Measurements from ENCODE around the gene SLC44A3. TPM values are rescaled to one million over a fixed set of nuclear protein-coding genes. Genes with fewer than 3 reads are reported as not detected.

The SLC44A3 gene
- total and polyA plus RNA-seq, 2 experiments from 2014 or later, result 2.9 to 4.5 TPM

DNA sequence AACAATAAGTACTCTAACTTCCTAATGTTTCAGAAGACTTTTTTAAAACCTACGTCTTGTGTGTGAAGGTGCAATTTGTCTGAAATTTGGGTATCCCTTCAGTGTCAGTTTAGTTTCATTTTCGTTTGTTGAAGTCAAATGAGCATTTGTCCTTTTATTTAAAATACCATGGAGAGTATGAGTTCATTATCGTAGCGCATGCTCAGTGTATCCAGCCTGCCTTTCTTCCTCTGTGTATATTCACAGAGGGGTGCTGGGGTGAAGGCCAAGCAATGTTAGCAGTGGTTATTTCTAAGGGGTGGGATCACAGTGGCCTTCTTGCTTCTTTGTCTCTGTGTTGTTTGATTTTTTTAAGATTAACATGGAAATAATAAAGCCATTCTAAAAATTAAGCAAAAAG, 63.5 kb downstream of the SLC44A3 start (continued):
- TF ChIP-seq, protein P1, sequence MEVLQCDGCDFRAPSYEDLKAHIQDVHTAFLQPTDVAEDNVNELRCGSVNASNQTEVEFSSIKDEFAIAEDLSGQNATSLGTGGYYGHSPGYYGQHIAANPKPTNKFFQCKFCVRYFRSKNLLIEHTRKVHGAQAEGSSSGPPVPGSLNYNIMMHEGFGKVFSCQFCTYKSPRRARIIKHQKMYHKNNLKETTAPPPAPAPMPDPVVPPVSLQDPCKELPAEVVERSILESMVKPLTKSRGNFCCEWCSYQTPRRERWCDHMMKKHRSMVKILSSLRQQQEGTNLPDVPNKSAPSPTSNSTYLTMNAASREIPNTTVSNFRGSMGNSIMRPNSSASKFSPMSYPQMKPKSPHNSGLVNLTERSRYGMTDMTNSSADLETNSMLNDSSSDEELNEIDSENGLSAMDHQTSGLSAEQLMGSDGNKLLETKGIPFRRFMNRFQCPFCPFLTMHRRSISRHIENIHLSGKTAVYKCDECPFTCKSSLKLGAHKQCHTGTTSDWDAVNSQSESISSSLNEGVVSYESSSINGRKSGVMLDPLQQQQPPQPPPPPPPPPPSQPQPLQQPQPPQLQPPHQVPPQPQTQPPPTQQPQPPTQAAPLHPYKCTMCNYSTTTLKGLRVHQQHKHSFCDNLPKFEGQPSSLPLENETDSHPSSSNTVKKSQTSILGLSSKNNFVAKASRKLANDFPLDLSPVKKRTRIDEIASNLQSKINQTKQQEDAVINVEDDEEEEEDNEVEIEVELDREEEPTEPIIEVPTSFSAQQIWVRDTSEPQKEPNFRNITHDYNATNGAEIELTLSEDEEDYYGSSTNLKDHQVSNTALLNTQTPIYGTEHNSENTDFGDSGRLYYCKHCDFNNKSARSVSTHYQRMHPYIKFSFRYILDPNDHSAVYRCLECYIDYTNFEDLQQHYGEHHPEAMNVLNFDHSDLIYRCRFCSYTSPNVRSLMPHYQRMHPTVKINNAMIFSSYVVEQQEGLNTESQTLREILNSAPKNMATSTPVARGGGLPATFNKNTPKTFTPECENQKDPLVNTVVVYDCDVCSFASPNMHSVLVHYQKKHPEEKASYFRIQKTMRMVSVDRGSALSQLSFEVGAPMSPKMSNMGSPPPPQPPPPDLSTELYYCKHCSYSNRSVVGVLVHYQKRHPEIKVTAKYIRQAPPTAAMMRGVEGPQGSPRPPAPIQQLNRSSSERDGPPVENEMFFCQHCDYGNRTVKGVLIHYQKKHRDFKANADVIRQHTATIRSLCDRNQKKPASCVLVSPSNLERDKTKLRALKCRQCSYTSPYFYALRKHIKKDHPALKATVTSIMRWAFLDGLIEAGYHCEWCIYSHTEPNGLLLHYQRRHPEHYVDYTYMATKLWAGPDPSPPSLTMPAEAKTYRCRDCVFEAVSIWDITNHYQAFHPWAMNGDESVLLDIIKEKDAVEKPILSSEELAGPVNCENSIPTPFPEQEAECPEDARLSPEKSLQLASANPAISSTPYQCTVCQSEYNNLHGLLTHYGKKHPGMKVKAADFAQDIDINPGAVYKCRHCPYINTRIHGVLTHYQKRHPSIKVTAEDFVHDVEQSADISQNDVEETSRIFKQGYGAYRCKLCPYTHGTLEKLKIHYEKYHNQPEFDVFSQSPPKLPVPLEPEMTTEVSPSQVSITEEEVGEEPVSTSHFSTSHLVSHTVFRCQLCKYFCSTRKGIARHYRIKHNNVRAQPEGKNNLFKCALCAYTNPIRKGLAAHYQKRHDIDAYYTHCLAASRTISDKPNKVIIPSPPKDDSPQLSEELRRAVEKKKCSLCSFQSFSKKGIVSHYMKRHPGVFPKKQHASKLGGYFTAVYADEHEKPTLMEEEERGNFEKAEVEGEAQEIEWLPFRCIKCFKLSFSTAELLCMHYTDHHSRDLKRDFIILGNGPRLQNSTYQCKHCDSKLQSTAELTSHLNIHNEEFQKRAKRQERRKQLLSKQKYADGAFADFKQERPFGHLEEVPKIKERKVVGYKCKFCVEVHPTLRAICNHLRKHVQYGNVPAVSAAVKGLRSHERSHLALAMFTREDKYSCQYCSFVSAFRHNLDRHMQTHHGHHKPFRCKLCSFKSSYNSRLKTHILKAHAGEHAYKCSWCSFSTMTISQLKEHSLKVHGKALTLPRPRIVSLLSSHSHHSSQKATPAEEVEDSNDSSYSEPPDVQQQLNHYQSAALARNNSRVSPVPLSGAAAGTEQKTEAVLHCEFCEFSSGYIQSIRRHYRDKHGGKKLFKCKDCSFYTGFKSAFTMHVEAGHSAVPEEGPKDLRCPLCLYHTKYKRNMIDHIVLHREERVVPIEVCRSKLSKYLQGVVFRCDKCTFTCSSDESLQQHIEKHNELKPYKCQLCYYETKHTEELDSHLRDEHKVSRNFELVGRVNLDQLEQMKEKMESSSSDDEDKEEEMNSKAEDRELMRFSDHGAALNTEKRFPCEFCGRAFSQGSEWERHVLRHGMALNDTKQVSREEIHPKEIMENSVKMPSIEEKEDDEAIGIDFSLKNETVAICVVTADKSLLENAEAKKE (CRISPR knock-in tag; IDR thresholded peaks at IDR 0.05), result no peak
- TF ChIP-seq POLR2AphosphoS5 (IDR thresholded peaks at IDR 0.05; ENCODE audit: low read depth) (no peak), ZNF114 (CRISPR knock-in tag; IDR thresholded peaks at IDR 0.05) (no peak), STAT1 (IDR thresholded peaks at IDR 0.05; ENCODE audit: unreplicated experiment) (no peak), NANOG (IDR thresholded peaks at IDR 0.05; ENCODE audit: borderline replicate concordance) (no peak), EZH2phosphoT487 (IDR thresholded peaks at IDR 0.05; ENCODE audit: unreplicated experiment) (no peak), JUNB (IDR thresholded peaks at IDR 0.05; ENCODE audit: unreplicated experiment) (no peak), ZNF331 (CRISPR knock-in tag; IDR thresholded peaks at IDR 0.05; ENCODE audit: low read depth) (no peak), CREB1 (CRISPR knock-in tag; IDR thresholded peaks at IDR 0.05; ENCODE audit: low read depth) (no peak)

DNA sequence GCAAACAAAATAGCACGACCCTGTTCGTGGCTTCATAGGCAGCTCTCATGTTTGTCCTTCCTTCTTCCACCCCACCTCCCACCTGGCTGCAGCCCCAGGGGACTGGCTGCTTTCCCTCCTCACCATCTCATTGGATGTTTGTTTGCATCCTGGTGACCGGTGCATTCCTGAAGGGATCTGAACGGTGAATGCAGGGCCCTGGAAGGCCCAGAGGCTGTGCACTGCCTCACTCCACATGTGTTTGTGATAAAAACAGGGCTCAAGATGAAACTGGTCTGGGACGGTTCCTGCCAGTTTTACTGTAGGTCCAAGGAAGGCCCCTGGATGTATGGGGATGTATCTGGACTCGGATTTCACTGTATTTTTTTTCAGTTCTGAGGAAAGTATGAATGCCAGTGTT, 63.9 kb downstream of the SLC44A3 start:
- Mint-ChIP-seq H3K27me3 (ENCODE audit: insufficient read depth, low read depth, poor library complexity) (peaks cover 8% of the 10 kb centered on the region), H3K4me3 (no peak overlapping the region), H3K36me3 (ENCODE audit: low read depth) (no peaks in the 10 kb centered on the region), H3K27ac (peak overlapping the region; percentile 85), H3K9me3 (no peaks in the 10 kb centered on the region), H3K4me1 (peaks cover 58% of the 10 kb centered on the region)
- peaks cover 39% of the 10 kb centered on the region for H3K4me1 ChIP-seq (ENCODE audit: insufficient read depth)
- H3K9me2 ChIP-seq (ENCODE audit: insufficient read depth), result no peaks in the 10 kb centered on the region; the same call in 1 of the 2 replicates
- peak; percentile 87 for ATAC-seq
- H3K79me2 ChIP-seq (replicated peaks; ENCODE audit: insufficient read depth), result no peaks in the 10 kb centered on the region
- H4K20me1 ChIP-seq (replicated peaks; ENCODE audit: insufficient read depth), result no peaks in the 10 kb centered on the region
- DNase-seq (ENCODE audit: low spot score), result peak; percentile 87
- H3F3A ChIP-seq (replicated peaks; ENCODE audit: low read depth), result no peaks in the 10 kb centered on the region; the same call in 1 of the 2 replicates
- no peak overlapping the region for H2AFZ ChIP-seq
- no peaks in the 10 kb centered on the region for H3K27me3 ChIP-seq (ENCODE audit: insufficient read depth)
- no peak overlapping the region for H3K4me3 ChIP-seq
- H3K4me2 ChIP-seq, result peak overlapping the region; percentile 38
- H3K36me3 ChIP-seq (ENCODE audit: insufficient read depth), result no peaks in the 10 kb centered on the region
- H3K27ac ChIP-seq (ENCODE audit: low read depth), result peak overlapping the region; percentile 69
- TF ChIP-seq STAT1 (IDR thresholded peaks at IDR 0.05; ENCODE audit: unreplicated experiment) (no peak), EZH2phosphoT487 (IDR thresholded peaks at IDR 0.05; ENCODE audit: unreplicated experiment) (no peak), ZNF114 (CRISPR knock-in tag; IDR thresholded peaks at IDR 0.05) (no peak)
- TF ChIP-seq, protein P2, sequence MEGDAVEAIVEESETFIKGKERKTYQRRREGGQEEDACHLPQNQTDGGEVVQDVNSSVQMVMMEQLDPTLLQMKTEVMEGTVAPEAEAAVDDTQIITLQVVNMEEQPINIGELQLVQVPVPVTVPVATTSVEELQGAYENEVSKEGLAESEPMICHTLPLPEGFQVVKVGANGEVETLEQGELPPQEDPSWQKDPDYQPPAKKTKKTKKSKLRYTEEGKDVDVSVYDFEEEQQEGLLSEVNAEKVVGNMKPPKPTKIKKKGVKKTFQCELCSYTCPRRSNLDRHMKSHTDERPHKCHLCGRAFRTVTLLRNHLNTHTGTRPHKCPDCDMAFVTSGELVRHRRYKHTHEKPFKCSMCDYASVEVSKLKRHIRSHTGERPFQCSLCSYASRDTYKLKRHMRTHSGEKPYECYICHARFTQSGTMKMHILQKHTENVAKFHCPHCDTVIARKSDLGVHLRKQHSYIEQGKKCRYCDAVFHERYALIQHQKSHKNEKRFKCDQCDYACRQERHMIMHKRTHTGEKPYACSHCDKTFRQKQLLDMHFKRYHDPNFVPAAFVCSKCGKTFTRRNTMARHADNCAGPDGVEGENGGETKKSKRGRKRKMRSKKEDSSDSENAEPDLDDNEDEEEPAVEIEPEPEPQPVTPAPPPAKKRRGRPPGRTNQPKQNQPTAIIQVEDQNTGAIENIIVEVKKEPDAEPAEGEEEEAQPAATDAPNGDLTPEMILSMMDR (conservative IDR thresholded peaks at IDR 0.05; ENCODE audit: low read depth in 2 of 2), result no peak
- TF ChIP-seq, protein P3, sequence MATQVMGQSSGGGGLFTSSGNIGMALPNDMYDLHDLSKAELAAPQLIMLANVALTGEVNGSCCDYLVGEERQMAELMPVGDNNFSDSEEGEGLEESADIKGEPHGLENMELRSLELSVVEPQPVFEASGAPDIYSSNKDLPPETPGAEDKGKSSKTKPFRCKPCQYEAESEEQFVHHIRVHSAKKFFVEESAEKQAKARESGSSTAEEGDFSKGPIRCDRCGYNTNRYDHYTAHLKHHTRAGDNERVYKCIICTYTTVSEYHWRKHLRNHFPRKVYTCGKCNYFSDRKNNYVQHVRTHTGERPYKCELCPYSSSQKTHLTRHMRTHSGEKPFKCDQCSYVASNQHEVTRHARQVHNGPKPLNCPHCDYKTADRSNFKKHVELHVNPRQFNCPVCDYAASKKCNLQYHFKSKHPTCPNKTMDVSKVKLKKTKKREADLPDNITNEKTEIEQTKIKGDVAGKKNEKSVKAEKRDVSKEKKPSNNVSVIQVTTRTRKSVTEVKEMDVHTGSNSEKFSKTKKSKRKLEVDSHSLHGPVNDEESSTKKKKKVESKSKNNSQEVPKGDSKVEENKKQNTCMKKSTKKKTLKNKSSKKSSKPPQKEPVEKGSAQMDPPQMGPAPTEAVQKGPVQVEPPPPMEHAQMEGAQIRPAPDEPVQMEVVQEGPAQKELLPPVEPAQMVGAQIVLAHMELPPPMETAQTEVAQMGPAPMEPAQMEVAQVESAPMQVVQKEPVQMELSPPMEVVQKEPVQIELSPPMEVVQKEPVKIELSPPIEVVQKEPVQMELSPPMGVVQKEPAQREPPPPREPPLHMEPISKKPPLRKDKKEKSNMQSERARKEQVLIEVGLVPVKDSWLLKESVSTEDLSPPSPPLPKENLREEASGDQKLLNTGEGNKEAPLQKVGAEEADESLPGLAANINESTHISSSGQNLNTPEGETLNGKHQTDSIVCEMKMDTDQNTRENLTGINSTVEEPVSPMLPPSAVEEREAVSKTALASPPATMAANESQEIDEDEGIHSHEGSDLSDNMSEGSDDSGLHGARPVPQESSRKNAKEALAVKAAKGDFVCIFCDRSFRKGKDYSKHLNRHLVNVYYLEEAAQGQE (IDR thresholded peaks at IDR 0.05; ENCODE audit: unreplicated experiment), result no peak

Data from GM23338 (cell line).